Fibroblast of skin of back (primary cell): ENCODE results near the gene TMEFF2.
"Not testable (repeated sequence)": the region's sequence is repeated elsewhere in the genome, so short reads cannot be mapped to it uniquely, and the experiment has no call there.

Experiments used
- DNase-seq: peaks from one replicate; pipeline ENCODE4 v3.0.0-alpha.2; 2013

The TMEFF2 gene

GRCh38 chr2:192127434-192127833 lies 67.3 kb downstream of the TMEFF2 start:
- DNase-seq: no peak

- no peak for DNase-seq
Observed at GRCh38 chr2:192126912-192127311, 67.8 kb downstream of the TMEFF2 start.

GRCh38 chr2:192126426-192126825 lies 68.3 kb downstream of the TMEFF2 start:
- peak; percentile 42 for DNase-seq

- peak; percentile 62 for DNase-seq
Observed at GRCh38 chr2:192124571-192124970, 70.2 kb downstream of the TMEFF2 start.

GRCh38 chr2:192123847-192124246 lies 70.9 kb downstream of the TMEFF2 start:
- no peak for DNase-seq

- no peak for DNase-seq
Observed at GRCh38 chr2:192122946-192123345, 71.8 kb downstream of the TMEFF2 start.

- no peak for DNase-seq
Observed at GRCh38 chr2:192122141-192122540, 72.6 kb downstream of the TMEFF2 start.

GRCh38 chr2:192119536-192119935 lies 75.2 kb downstream of the TMEFF2 start:
- no peak for DNase-seq

- DNase-seq: no peak
Observed at GRCh38 chr2:192117705-192118104, 77.0 kb downstream of the TMEFF2 start.

GRCh38 chr2:192111536-192111935 lies 83.2 kb downstream of the TMEFF2 start:
- not testable (repeated sequence) for DNase-seq

GRCh38 chr2:192099742-192100141 lies 95.0 kb downstream of the TMEFF2 start:
- DNase-seq: no peak

GRCh38 chr2:192098814-192099491 lies 95.8 kb downstream of the TMEFF2 start:
- DNase-seq: no peak

- DNase-seq: no peak
Observed at GRCh38 chr2:192091476-192091875, 103.3 kb downstream of the TMEFF2 start.

- DNase-seq: no peak
Observed at GRCh38 chr2:192090911-192091310, 103.8 kb downstream of the TMEFF2 start.

GRCh38 chr2:192087398-192087958 lies 107.3 kb downstream of the TMEFF2 start:
- DNase-seq: no peak

- DNase-seq: no peak
Observed at GRCh38 chr2:192082121-192082520, 112.6 kb downstream of the TMEFF2 start.

GRCh38 chr2:192080096-192080495 lies 114.6 kb downstream of the TMEFF2 start:
- DNase-seq: not testable (repeated sequence)

- no peak for DNase-seq
Observed at GRCh38 chr2:192073878-192074277, 120.9 kb downstream of the TMEFF2 start.

GRCh38 chr2:192072778-192073177 lies 122.0 kb downstream of the TMEFF2 start:
- DNase-seq: no peak

- no peak for DNase-seq
Observed at GRCh38 chr2:192072261-192072660, 122.5 kb downstream of the TMEFF2 start.

GRCh38 chr2:192070099-192070498 lies 124.6 kb downstream of the TMEFF2 start:
- peak; percentile 49 for DNase-seq

GRCh38 chr2:192069417-192069816 lies 125.3 kb downstream of the TMEFF2 start:
- DNase-seq: no peak

GRCh38 chr2:192068966-192069365 lies 125.8 kb downstream of the TMEFF2 start:
- no peak for DNase-seq

GRCh38 chr2:192067631-192068030 lies 127.1 kb downstream of the TMEFF2 start:
- DNase-seq: no peak

GRCh38 chr2:192064459-192064858 lies 130.3 kb downstream of the TMEFF2 start:
- DNase-seq: no peak
